Muscle of leg (tissue), 11 donors: ENCODE measurements around the gene QPRT. TPM values are rescaled to one million over a fixed set of nuclear protein-coding genes. Genes with fewer than 3 reads are reported as not detected.
A peak's percentile ranks its signal among the peaks of the same experiment; 100 is the strongest.
"Not testable (repeated sequence)": the region's sequence is repeated elsewhere in the genome, so short reads cannot be mapped to it uniquely, and the experiment has no call there.

ENCODE experiments used
- DNase-seq: peaks from one replicate; pipeline ENCODE4 v3.0.0; 2013
- H3K27ac ChIP-seq: one replicate; pipeline ENCODE4 v1.5.1; 2013; ENCODE audit warnings: mild to moderate bottlenecking, low read length, control low read depth
- H3K27me3 ChIP-seq: one replicate; pipeline ENCODE4 v1.6.1; 2013; ENCODE audit warnings: low read length; ENCODE audit not compliant: control insufficient read depth, insufficient read depth
- H3K36me3 ChIP-seq: one replicate; pipeline ENCODE4 v1.6.1; 2013; ENCODE audit warnings: low read length; ENCODE audit not compliant: control insufficient read depth, insufficient read depth
- H3K4me1 ChIP-seq: one replicate; pipeline ENCODE4 v1.6.1; 2013; ENCODE audit warnings: low read length; ENCODE audit not compliant: control insufficient read depth, insufficient read depth
- H3K4me3 ChIP-seq: one replicate; pipeline ENCODE4 v1.5.1; 2013; ENCODE audit warnings: low read length, control low read depth
- H3K9me3 ChIP-seq: replicated peaks from 2 replicates; pipeline ENCODE4 v1.6.1; 2013; ENCODE audit warnings: low read depth, low read length; ENCODE audit not compliant: control insufficient read depth
- WGBS: methylation state at CpG from one replicate; pipeline ENCODE4 v1.1.5; 2013; ENCODE audit warnings: missing lambda C conversion rate; ENCODE audit not compliant: insufficient coverage; 5-methylcytosine and 5-hydroxymethylcytosine counted together
- polyA plus RNA-seq, 8 donors: library from polyadenylated mRNA; unstranded; fragments of 120-200 nt; gene quantifications; one replicate each; pipeline versions ENCODE4 v1.2.1 to v1.2.3, GENCODE V29; 2013; ENCODE audit warnings: inconsistent platforms in 1 of 8, low replicate concordance in 1 of 8; ENCODE audit not compliant: insufficient read length in 8 of 8, insufficient read depth in 1 of 8
- total RNA-seq: library from RNA; stranded (reverse); fragments of 120-200 nt; gene quantifications from one replicate; pipeline ENCODE4 v1.2.4, GENCODE V29; 2013

Gene QPRT
- total and polyA plus RNA-seq, 9 donors: 57.1 to 97.7 (median 66.7) TPM

- peak; percentile 83 for DNase-seq
- 21% methylated on average over 9 of the region's 17 CpGs for WGBS
- Histone ChIP-seq H3K27me3 (no peaks in the 10 kb centered on the region), H3K9me3 (no peaks in the 10 kb centered on the region), H3K36me3 (no peaks in the 10 kb centered on the region), H3K27ac (no peak overlapping the region), H3K4me3 (no peak overlapping the region), H3K4me1 (no peaks in the 10 kb centered on the region)
These were observed 31.5 kb downstream of the QPRT start for GRCh38 chr16:29710227-29711219.

- WGBS: 83% methylated on average over 2 of the region's 4 CpGs
- Histone ChIP-seq H3K36me3 (no peaks in the 10 kb centered on the region), H3K4me3 (no peak overlapping the region), H3K27me3 (no peaks in the 10 kb centered on the region), H3K4me1 (no peaks in the 10 kb centered on the region), H3K27ac (no peak overlapping the region), H3K9me3 (no peaks in the 10 kb centered on the region)
- DNase-seq: no peak
These were observed 33.8 kb downstream of the QPRT start for GRCh38 chr16:29712809-29713208.

GRCh38 chr16:29714396-29714795 lies 35.4 kb downstream of the QPRT start:
- H3K9me3 ChIP-seq: no peaks in the 10 kb centered on the region
- no peak overlapping the region for H3K27ac ChIP-seq
- no peaks in the 10 kb centered on the region for H3K4me1 ChIP-seq
- no CpG with 5 or more reads among the region's 2 CpGs for WGBS
- no peaks in the 10 kb centered on the region for H3K36me3 ChIP-seq
- no peak overlapping the region for H3K4me3 ChIP-seq
- no peak for DNase-seq
- H3K27me3 ChIP-seq: no peaks in the 10 kb centered on the region

GRCh38 chr16:29714972-29715371 lies 36.0 kb downstream of the QPRT start:
- Histone ChIP-seq H3K4me3 (no peak overlapping the region), H3K27me3 (no peaks in the 10 kb centered on the region), H3K4me1 (no peaks in the 10 kb centered on the region), H3K36me3 (no peaks in the 10 kb centered on the region), H3K27ac (no peak overlapping the region), H3K9me3 (no peaks in the 10 kb centered on the region)
- no peak for DNase-seq
- no CpG with 5 or more reads among the region's 1 CpG for WGBS

GRCh38 chr16:29717113-29717512 lies 38.1 kb downstream of the QPRT start:
- Histone ChIP-seq H3K9me3 (no peaks in the 10 kb centered on the region), H3K27me3 (no peaks in the 10 kb centered on the region), H3K27ac (no peak overlapping the region), H3K4me1 (peaks cover 2% of the 10 kb centered on the region), H3K36me3 (no peaks in the 10 kb centered on the region), H3K4me3 (no peak overlapping the region)
- DNase-seq: no peak
- WGBS: 93% methylated on average over 7 of the region's 7 CpGs

GRCh38 chr16:29719063-29719462 lies 40.1 kb downstream of the QPRT start:
- Histone ChIP-seq H3K27ac (no peak overlapping the region), H3K9me3 (no peaks in the 10 kb centered on the region), H3K36me3 (no peaks in the 10 kb centered on the region), H3K4me3 (no peak overlapping the region), H3K27me3 (no peaks in the 10 kb centered on the region), H3K4me1 (peaks cover 2% of the 10 kb centered on the region)
- WGBS: 50% methylated on average over 3 of the region's 4 CpGs
- no peak for DNase-seq

- Histone ChIP-seq H3K27ac (no peak overlapping the region), H3K4me3 (no peak overlapping the region), H3K9me3 (no peaks in the 10 kb centered on the region), H3K27me3 (no peaks in the 10 kb centered on the region), H3K36me3 (no peaks in the 10 kb centered on the region), H3K4me1 (peaks cover 2% of the 10 kb centered on the region)
- DNase-seq: no peak
- WGBS: 83% methylated on average over 2 of the region's 5 CpGs
These were observed 41.7 kb downstream of the QPRT start for GRCh38 chr16:29720703-29721102.

- H3K9me3 ChIP-seq, H3K27me3 ChIP-seq, H3K27ac ChIP-seq, H3K36me3 ChIP-seq, H3K4me1 ChIP-seq, H3K4me3 ChIP-seq: not testable (repeated sequence)
- 0% methylated on average over 7 of the region's 24 CpGs for WGBS
- DNase-seq: peak; percentile 80
These were observed 42.3 kb downstream of the QPRT start for GRCh38 chr16:29721167-29721879.

- H3K27ac ChIP-seq: no peak overlapping the region
- no peaks in the 10 kb centered on the region for H3K9me3 ChIP-seq
- H3K4me3 ChIP-seq: no peak overlapping the region
- no peaks in the 10 kb centered on the region for H3K36me3 ChIP-seq
- WGBS: 76% methylated on average over 8 of the region's 9 CpGs
- H3K4me1 ChIP-seq: no peaks in the 10 kb centered on the region
- DNase-seq: no peak
- no peaks in the 10 kb centered on the region for H3K27me3 ChIP-seq
These were observed 47.9 kb downstream of the QPRT start for GRCh38 chr16:29726845-29727377.

- no peaks in the 10 kb centered on the region for H3K4me1 ChIP-seq
- H3K27ac ChIP-seq: no peak overlapping the region
- 63% methylated on average over 2 of the region's 7 CpGs for WGBS
These were observed 48.5 kb downstream of the QPRT start for GRCh38 chr16:29727452-29727851.

More at GRCh38 chr16:29727452-29727851, 48.5 kb downstream of the QPRT start:
- H3K36me3 ChIP-seq: no peaks in the 10 kb centered on the region
- H3K9me3 ChIP-seq: no peaks in the 10 kb centered on the region
- no peak for DNase-seq
- H3K27me3 ChIP-seq: no peaks in the 10 kb centered on the region
- H3K4me3 ChIP-seq: no peak overlapping the region
